ENCODE measurements around the gene RBM18.

The RBM18 gene

GRCh38 chr9:122212473-122213004, 52.1 kb downstream of the RBM18 start:
- peaks cover 6% of the 10 kb centered on the region for H3K9me3 ChIP-seq
- no peak overlapping the region for H3K4me3 ChIP-seq (ENCODE audit: low read depth, low read length)
- no peak for DNase-seq
- no peaks in the 10 kb centered on the region for H3K36me3 ChIP-seq
- peaks cover 71% of the 10 kb centered on the region for H3K27me3 ChIP-seq
- TF ChIP-seq CTCF (IDR thresholded peaks at IDR 0.05; ENCODE audit: low read depth, low read length), result no peak
- peaks cover 3% of the 10 kb centered on the region for H3K4me1 ChIP-seq

GRCh38 chr9:122209451-122209850, 55.2 kb downstream of the RBM18 start:
- no peak for TF ChIP-seq CTCF (IDR thresholded peaks at IDR 0.05; ENCODE audit: low read depth, low read length)
- Histone ChIP-seq H3K27me3 (peaks cover 40% of the 10 kb centered on the region), H3K4me1 (peaks cover 3% of the 10 kb centered on the region), H3K9me3 (peaks cover 6% of the 10 kb centered on the region), H3K36me3 (no peaks in the 10 kb centered on the region), H3K4me3 (ENCODE audit: low read depth, low read length) (no peak overlapping the region)
- DNase-seq, result no peak

- DNase-seq, result no peak
- Histone ChIP-seq H3K9me3 (no peaks in the 10 kb centered on the region), H3K4me3 (ENCODE audit: low read depth, low read length) (no peak overlapping the region), H3K36me3 (no peaks in the 10 kb centered on the region), H3K4me1 (no peaks in the 10 kb centered on the region), H3K27me3 (peaks cover 19% of the 10 kb centered on the region)
- TF ChIP-seq CTCF (IDR thresholded peaks at IDR 0.05; ENCODE audit: low read depth, low read length), result no peak
Measured at GRCh38 chr9:122207096-122207495, 57.5 kb downstream of the RBM18 start.

GRCh38 chr9:122206118-122207046, 58.3 kb downstream of the RBM18 start:
- no peaks in the 10 kb centered on the region for H3K36me3 ChIP-seq
- no peak overlapping the region for H3K4me3 ChIP-seq (ENCODE audit: low read depth, low read length)
- no peak for TF ChIP-seq CTCF (IDR thresholded peaks at IDR 0.05; ENCODE audit: low read depth, low read length)
- no peak for DNase-seq
- H3K27me3 ChIP-seq, result peaks cover 12% of the 10 kb centered on the region
- no peaks in the 10 kb centered on the region for H3K4me1 ChIP-seq
- no peaks in the 10 kb centered on the region for H3K9me3 ChIP-seq

- H3K36me3 ChIP-seq, result no peaks in the 10 kb centered on the region
- H3K4me3 ChIP-seq (ENCODE audit: low read depth, low read length), result no peak overlapping the region
- H3K4me1 ChIP-seq, result no peaks in the 10 kb centered on the region
- DNase-seq, result no peak
- peaks cover under 1% of the 10 kb centered on the region for H3K27me3 ChIP-seq
- H3K9me3 ChIP-seq, result no peaks in the 10 kb centered on the region
- no peak for TF ChIP-seq CTCF (IDR thresholded peaks at IDR 0.05; ENCODE audit: low read depth, low read length)
Measured at GRCh38 chr9:122205176-122205575, 59.5 kb downstream of the RBM18 start.

GRCh38 chr9:122204491-122204890, 60.1 kb downstream of the RBM18 start:
- Histone ChIP-seq H3K27me3 (no peaks in the 10 kb centered on the region), H3K36me3 (no peaks in the 10 kb centered on the region), H3K4me3 (ENCODE audit: low read depth, low read length) (no peak overlapping the region), H3K9me3 (no peaks in the 10 kb centered on the region), H3K4me1 (no peaks in the 10 kb centered on the region)
- no peak for TF ChIP-seq CTCF (IDR thresholded peaks at IDR 0.05; ENCODE audit: low read depth, low read length)
- DNase-seq, result no peak
